NCI-H748 (cell line): ENCODE results near the gene SNX19.
"Not testable (repeated sequence)": the region's sequence is repeated elsewhere in the genome, so short reads cannot be mapped to it uniquely, and the experiment has no call there.

Experiments used
- DNase-seq: peaks from one replicate; lab custom pipeline; 2025; ENCODE audit not compliant: unreplicated experiment; lab: John Stamatoyannopoulos, UW

Gene SNX19

DNA sequence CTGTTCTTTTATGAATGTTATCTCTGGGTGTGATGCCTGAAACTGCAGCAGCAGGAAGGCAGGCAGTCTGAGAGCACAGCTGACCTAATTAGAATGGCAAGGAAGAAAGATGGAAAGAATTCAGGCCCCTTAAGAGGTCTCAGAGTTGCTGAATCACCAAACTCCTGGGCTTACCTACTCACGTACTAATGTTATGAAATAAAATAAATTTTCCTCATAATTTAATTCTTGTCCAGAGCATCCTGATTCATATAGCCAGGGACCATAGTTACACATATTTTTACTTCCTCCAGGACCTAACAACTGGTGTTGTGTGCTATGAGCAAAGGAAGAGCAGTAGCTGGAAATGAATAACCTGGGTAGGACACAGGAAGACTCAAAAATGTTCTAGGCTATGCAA, 41.9 kb downstream of the SNX19 start:
- DNase-seq = no peak

DNA sequence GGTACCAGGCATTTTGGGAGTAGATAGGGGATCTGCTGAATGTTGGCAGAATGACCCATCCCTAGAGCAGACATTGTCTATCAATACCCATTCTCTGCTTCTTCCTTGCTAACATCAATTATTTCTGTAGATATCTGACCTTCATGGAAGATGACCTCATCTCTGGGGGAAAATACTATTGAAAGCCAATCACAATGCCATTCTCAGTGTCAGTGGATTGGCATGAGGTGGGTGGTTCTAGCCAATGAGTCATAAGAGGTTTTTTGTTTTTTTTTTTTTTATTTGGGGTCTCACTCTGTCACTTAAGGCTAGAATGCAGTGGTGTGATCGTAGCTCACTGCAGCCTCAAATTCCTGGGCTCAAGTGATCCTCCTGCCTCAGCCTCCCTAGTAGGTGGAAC, 42.5 kb downstream of the SNX19 start:
- no peak for DNase-seq

DNA sequence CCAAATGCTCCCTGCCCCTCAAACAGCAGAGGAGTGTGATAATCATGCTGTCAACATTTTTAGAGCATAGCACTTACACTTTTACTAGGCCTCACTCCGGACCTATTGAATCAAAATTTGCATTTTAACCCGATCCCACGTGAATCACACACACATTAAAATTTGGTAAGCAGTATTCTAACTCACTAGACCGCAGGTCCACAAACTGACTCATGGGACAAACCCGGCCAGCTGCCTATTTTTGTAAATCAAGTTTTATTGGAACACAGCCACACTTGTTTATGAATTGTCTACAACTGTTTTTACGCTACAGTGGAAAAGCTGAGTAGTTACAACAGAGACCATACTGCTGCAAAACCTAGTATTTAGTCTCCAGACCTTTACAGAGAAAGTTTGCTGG, 43.3 kb downstream of the SNX19 start:
- DNase-seq = no peak

- no peak for DNase-seq
These were observed 43.8 kb downstream of the SNX19 start for GRCh38 chr11:130872513-130872912.

GRCh38 chr11:130872102-130872501, 44.2 kb downstream of the SNX19 start:
- no peak for DNase-seq

GRCh38 chr11:130871616-130872015, 44.7 kb downstream of the SNX19 start:
- DNase-seq = no peak

DNA sequence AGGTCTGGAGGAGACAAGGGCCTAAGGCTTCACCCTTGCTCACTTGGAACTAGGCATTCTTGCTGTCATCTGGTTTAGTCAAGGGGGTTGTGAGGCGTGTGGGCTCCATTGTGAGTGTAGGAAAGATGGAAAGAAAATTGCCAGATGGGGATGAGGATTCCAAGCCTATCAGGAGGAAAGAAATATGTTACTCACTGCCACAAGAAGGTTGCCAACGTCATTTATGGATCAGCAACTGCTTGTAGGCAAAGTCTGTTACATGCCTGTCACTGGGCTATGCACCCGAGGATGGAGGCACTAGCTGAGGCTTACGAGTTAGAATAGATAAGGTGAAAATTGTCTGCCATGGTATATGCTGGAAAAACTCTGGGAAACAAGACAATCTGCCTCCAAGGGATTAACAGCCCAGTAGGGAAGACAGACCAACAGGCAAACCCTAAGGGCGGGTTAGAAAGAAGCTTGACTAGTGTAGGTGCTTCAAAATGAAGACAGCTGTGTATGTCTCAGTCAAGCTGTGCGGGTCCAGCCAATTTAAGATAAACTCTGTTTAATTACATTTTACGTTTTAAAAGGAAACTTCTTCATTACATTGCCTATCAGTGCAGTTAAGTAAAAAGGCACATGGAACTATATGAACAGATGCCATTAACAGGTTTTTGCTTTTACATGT, 47.4 kb downstream of the SNX19 start:
- no peak for DNase-seq

DNA sequence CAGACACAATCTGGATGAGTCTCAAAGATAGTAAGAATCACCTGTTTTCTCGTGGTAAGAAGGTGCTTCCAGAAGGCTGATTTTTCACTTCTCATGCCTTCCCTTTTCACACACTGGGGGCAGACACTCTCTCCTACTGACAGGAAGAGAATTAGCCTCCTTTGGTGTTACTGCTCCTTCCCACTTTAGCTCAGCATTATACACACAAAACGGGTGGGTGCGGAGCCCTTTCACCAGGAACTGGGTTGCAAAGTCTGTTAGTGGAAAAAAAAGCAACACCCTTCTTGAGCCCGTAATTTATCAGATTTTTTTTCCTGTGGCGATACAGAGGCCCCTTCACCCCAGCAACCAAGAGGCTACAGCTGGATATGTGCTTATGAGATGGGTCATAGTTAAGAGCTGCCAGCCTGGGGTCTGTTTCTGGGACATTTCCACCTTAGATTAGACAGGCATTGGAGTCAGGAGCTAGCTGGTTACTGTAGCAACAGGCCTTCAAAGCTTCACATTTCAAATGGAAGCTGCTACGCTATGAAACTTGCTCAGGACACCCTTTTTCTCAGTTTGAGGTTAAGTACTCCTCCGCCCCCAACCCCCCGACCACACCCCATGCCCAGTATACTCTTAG, 48.1 kb downstream of the SNX19 start:
- DNase-seq = no peak

DNA sequence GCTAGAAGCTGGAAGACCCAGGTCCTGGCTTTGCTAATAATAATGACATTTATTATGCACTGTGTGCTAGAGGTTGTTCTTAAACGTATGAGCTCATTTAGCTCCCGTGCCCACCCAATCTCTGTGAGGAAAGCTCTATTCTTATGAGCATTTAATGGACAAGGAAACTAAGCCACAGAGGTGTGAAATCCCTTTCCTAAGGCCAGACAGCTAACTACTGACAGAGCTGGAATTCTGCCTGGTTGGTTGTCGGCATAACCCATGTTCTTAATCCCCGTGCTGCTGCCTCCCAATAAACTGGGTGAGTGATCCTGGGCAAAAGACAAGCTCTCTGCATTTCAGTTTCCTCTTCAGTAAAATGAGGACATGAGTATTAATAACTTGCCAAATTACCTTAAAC, 49.4 kb downstream of the SNX19 start:
- DNase-seq = no peak

DNA sequence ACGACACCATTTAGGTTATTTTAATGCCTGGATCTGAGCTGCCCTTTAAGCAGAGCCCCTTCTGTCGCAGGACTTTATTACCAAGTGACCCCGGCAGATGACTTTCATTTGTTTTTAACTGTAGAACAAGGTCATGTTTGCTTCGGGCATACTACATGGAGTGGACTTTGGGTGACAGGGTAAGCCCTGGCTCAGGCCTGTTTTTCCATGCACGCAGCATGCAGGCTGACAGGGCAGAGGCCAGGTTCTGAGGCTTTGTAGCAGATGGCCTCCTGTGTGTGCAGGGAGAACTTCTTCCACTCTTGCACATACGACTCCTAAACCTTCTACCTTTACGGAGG, 50.5 kb downstream of the SNX19 start:
- DNase-seq = no peak

DNA sequence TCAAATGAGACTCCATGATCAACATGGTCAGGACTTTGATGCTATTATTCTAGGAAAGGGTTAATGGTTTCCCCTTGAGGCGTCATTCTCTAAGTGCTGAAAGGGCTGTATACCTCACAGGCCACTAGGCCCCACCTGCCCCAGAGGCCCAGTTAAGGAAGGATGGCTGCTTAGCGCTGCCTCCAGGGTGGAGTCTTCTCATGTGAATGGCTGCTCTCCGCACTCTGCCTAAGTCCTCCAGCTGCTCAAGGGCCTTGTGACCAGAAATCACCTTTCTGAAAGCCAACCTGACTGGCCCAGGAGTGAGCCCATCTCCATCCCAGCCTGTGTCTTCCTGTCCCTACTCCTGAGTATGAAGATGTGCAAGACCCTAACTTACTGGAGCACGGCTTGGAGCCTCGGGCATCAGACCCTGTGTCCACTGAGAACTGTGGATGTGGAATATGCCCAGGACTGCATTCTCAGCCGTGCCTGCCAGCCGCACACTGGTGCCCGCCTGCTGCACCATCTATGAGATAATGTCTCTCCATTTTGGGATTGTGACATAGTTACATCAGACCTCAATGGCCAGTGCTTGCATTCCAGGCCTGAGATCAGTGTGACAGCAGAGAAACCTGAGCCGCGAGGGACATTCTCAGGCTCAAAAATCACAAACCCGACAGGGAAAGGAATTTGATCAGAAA, 51.0 kb downstream of the SNX19 start:
- DNase-seq = no peak

DNA sequence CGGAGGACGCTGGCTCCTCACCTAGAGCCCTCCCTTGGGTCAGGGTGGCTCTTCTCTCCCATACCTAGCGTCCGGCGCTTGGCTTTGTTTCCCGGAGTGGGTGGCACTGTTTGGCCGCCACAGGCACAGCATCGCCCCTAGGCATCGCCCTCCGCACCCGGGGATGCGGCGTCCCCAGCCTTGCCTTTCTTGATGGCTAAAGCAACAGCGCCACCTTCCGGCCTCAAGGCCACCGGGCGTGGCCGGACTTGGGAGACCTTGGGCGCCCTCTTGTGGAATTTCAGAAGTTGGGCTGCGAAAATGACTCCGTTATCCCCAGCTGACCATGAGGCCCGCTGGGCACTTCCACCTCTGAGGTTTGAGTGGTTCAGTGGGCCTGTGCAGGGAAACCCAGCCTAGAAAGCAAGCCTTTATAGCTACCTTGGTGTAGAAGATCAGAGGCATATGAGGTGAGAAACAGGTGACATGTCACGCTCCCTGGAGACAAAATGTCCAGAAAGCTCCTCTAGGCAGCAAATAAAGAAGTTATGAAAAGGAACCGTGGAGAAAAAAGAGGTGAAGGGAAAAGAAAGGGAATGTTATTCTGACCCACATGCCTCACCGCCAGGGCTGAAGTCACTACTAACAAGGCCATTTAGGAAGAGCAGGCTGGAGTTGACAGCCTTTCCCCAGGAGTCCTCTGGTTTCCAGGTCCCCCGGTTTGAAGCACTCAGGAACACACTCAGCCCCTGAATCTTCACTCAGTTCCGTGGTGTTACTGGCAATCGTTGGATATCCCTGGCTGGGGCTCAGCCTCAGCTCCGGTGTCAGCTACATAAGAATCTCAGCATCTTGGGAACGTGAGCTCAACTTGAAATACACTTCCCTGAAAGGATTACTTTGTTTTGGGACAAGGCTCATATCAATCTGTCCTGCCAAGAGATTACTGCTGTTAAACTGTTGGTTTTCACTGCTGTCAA, 54.1 kb downstream of the SNX19 start:
- peak; percentile 89 for DNase-seq

GRCh38 chr11:130861283-130861682, 55.0 kb downstream of the SNX19 start:
- no peak for DNase-seq

- no peak for DNase-seq
These were observed 56.4 kb downstream of the SNX19 start for GRCh38 chr11:130859886-130860285.

DNA sequence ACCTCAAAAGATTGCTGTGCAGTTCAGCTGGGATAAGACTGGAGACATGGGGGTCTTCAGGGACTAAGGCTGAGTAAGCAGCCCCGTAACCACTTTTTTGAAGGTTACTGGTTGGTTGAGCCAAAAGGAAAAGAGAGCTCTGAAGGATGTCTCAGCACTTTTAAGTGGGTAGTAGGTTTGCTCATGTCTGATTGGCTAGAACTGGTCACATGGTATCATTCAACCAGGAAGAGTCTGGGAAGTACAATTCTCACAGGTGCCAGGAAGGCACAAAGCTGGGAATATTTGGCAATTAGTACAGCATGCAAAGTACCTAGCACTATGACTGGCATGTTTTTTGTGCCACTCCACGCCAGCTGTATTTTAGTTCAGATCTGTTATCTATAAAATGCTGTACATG, 58.1 kb downstream of the SNX19 start:
- DNase-seq = no peak

DNA sequence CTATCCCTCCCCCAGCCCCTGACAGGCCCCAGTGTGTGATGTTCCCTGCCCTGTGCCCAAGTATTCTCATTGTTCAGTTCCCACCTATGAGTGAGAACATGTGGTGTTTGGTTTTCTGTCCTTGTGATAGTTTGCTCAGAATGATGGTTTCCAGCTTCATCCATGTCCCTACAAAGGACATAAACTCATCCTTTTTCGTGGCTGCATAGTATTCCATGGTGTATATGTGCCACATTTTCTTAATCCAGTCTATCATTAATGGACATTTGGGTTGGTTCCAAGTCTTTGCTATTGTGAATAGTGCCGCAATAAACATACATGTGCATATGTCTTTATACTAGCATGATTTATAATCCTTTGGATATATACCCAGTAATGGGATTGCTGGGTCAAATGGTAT, 60.6 kb downstream of the SNX19 start:
- not testable (repeated sequence) for DNase-seq

DNA sequence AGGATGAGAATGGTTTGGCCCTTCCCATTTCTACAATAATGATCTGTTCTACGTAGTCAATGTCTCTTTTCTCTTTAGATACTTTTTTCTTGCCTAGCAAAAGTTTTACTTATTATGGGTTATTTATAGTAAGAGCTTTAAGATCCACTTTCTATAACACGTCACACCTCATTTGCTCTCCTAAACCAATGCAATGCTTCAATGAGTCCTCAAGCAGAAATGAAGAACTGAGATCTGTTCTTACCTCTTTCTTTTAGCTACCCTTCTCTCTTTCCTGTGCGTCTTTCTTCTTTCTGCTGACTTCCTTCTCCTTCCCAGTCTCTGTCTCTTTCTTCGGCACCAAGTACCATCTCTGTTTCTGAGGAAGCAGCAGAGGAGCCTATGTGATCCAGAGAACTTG, 61.8 kb downstream of the SNX19 start:
- DNase-seq = no peak

DNA sequence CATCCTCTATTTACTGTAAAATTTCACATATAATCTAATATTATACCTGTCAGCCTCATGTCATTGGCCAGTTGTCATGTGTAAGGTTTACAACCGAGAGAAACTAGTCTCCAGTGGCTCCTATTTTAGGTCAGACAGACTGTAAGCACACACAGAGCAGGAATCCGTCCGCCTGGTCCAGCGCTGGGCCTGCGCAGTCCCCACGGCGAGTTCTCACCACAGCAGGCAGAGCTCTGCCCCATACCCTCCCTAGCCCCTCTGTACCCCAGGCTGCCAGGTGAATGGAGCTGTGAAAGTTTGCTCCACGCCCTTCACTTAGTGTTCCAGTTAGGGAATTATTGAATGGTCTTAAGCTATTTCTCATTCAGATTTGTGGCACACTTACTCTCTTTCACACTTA, 63.7 kb downstream of the SNX19 start:
- no peak for DNase-seq

- DNase-seq = no peak
These were observed 65.9 kb downstream of the SNX19 start for GRCh38 chr11:130850185-130850944.

GRCh38 chr11:130849215-130849568, 67.1 kb downstream of the SNX19 start:
- no peak for DNase-seq
